GM12892 (cell line): ENCODE results near the gene HYAL3.
A peak's percentile ranks its signal among the peaks of the same experiment; 100 is the strongest.

ENCODE experiments used
- DNase-seq: peaks from one replicate; pipeline ENCODE4 v3.0.0; 2011; ENCODE audit not compliant: insufficient read length
- FAIRE-seq: peaks from 2 replicates; lab custom pipeline; 2011; peaks lifted over from hg19 to GRCh38; lab: Jason Lieb, UNC
- POLR2A ChIP-seq: IDR thresholded peaks from 2 replicates; pipeline ENCODE4 v1.6.1; 2011; ENCODE audit warnings: low read depth, low read length, control low read depth
- POLR2AphosphoS5 ChIP-seq: IDR thresholded peaks from 2 replicates; pipeline ENCODE4 v1.6.1; 2011; ENCODE audit warnings: low read depth, low read length, control low read depth
- TAF1 ChIP-seq: IDR thresholded peaks from 2 replicates; pipeline ENCODE4 v1.6.1; 2011; ENCODE audit warnings: low read depth, mild to moderate bottlenecking, control low read depth, low read length, borderline replicate concordance

HYAL3 gene

GRCh38 chr3:50261505-50261904, 37.7 kb downstream of the HYAL3 start:
- FAIRE-seq (no peak), DNase-seq (no peak)
- no peak for TF ChIP-seq POLR2A
- TF ChIP-seq TAF1 = no peak
- TF ChIP-seq POLR2AphosphoS5 = no peak

DNA sequence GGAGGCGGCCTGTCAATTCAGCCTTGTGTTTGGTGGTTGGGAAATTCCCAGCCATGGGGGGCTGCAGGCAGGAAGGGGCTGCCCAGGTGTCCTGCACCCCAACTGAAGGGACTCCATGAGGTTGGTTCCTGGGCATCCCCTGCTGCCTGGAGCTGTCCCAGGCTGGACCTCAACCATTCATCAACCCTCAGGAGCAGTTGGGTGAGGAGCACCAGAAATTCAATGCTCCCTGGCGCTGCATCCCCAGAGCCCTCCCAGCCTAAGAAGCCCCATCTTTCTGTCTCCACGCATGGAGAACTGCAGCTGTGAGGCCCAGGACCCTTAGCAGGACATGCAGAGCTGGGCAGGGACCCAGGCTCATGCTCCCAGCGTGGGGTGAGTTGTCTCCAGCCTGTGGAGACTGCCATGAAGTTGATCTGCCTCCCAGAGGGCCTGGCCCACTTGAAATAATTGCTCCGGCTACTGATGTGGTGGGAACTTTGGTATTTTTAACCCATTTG, 38.2 kb downstream of the HYAL3 start:
- FAIRE-seq = no peak
- no peak for DNase-seq
- TF ChIP-seq TAF1 (no peak), POLR2A (no peak), POLR2AphosphoS5 (no peak)

- FAIRE-seq (peak; percentile 97), DNase-seq (peak; percentile 100)
- TF ChIP-seq POLR2AphosphoS5 (no peak; the same call in none of the 2 replicates), POLR2A (peak; percentile 71; the same call in 1 of the 2 replicates)
Observed at GRCh38 chr3:50260027-50260941, 38.9 kb downstream of the HYAL3 start.

DNA sequence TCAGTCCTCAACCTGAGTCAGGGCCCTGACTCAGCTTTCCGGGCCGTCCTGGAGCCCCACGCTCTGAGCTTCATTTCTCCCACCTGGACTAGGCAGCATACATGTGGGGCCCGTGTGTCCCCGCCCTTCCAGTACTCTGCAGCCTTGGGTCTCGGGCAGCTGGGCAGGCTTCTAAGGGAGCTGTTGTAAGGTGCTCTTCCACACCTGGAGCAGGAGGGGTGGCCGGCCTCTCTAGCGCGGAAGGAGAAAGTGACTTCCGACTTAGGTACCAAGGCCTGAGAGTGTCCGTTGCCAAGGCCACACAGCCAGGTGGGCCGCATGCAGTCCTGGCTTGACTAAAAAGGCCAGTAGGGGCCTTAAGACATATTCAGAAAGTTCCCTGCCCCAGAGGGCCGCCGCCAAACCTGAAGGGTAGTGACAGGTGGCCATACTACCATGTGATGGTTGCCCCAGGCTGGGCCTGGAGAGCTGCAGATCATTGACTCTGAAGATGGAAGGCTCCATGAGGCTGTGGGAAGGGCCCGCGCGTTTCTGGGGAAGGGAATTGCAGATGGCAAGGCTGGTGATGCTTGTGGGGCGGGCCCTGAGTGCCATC, 39.7 kb downstream of the HYAL3 start:
- DNase-seq (no peak), FAIRE-seq (no peak)
- TF ChIP-seq POLR2A (no peak), POLR2AphosphoS5 (no peak), TAF1 (no peak)

DNA sequence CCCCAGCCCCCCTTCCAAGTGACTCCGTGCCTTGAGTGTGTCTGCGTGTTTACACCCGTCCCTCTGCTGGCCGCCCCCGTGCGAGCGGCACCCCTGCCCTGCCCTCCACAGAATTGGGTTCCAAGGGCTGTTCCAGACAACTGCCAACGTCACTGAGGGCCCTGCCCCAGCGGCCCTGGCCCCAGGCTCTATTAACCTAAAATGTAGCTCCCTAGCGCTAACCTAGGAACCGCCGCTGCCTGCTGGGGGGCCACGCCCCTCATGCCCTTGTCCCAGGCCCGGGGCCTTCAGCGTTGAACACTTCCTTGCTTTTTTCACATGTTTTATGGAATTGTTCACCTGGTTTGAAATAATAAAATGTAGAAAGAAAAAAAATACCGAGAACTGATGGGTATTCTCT, 40.2 kb downstream of the HYAL3 start:
- no peak for TF ChIP-seq TAF1
- DNase-seq (no peak), FAIRE-seq (no peak)

DNA sequence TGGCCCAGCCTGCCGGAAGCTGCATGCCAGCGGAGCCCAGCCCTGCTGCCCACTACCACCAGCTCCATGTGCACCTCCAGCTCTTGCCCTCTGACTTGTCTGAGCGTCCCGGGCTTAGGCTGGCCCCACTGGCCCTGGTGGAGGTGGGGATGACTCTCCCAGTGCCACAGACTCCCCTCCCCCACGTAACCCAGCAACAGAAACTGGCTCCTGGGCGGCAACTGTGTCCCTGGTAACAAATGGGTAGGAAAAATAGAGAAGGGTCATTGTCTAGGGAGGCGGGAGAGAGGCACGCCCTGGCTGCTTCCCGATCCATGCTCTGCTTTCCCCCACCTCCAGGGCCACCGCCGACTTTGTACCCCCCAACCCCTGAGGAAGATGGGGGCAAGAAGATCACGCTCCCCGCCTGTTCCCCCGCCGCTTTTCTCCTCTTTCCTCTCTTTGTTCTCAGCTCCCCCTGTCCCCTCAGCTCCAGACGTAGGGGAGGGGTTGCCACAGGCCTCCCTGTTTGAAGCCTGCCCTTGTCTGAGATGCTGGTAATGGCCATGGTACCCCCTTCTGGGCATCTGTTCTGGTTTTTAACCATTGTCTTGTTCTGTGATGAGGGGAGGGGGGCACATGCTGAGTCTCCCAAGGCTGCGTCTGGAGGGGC, 41.0 kb downstream of the HYAL3 start:
- no peak for TF ChIP-seq POLR2A
- TF ChIP-seq POLR2AphosphoS5 = no peak
- TF ChIP-seq TAF1 = no peak
- FAIRE-seq (no peak), DNase-seq (no peak)

DNA sequence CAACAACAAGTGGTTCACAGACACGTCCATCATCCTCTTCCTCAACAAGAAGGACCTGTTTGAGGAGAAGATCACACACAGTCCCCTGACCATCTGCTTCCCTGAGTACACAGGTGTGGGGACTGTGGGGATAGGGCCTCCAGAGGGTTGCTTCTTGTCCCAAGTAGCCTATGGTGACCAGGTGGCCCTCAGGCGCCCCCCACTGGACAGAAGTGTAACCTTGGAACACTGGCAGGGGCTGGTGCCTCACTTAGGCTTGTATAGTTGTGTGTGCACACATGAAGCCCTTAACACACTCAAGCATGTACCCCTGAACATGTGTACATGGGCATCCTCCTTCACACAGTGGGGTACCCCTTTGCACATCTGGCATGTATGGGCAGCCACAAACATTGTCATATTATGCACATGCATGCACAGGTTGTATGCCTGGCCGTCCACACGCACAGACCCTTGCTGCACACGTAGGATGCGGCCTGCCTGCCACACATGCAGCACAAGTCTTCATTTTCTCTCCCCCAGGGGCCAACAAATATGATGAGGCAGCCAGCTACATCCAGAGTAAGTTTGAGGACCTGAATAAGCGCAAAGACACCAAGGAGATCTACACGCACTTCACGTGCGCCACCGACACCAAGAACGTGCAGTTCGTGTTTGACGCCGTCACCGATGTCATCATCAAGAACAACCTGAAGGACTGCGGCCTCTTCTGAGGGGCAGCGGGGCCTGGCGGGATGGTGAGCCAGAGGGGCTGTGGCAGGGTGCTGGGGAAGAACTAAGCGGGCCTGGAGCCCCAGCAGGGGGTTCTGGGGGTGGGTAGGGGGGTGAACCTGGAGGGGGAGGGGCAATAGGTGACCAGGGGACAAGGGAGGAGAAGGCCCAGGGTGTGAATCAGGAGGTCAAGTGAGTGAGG, 42.0 kb downstream of the HYAL3 start:
- no peak for FAIRE-seq
- TF ChIP-seq TAF1 (no peak), POLR2AphosphoS5 (no peak), POLR2A (no peak)
- no peak for DNase-seq

DNA sequence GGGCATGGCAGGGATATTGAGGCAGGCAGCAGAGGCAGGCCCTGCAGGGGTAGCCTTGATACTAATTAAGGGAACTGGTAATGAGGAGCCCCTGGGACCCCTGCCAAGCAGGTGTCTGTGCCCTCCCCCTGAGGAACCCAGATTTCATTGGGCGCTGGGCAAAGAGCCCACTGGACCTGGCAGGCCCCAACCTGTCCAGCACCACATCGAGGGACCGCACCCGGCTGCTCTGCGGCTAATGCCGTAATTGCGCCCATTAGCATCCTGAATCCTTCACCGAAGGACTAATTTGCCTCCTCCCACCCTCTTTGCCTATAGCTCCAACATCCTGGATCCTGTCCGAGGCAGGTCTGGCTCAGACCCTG, 44.0 kb downstream of the HYAL3 start:
- no peak for FAIRE-seq
- TF ChIP-seq POLR2AphosphoS5 (no peak), TAF1 (no peak), POLR2A (no peak)
- DNase-seq = no peak

GRCh38 chr3:50254577-50255250, 44.5 kb downstream of the HYAL3 start:
- no peak for TF ChIP-seq POLR2A
- TF ChIP-seq POLR2AphosphoS5 = no peak; the same call in 1 of the 2 replicates
- no peak for TF ChIP-seq TAF1
- DNase-seq (no peak), FAIRE-seq (no peak)

DNA sequence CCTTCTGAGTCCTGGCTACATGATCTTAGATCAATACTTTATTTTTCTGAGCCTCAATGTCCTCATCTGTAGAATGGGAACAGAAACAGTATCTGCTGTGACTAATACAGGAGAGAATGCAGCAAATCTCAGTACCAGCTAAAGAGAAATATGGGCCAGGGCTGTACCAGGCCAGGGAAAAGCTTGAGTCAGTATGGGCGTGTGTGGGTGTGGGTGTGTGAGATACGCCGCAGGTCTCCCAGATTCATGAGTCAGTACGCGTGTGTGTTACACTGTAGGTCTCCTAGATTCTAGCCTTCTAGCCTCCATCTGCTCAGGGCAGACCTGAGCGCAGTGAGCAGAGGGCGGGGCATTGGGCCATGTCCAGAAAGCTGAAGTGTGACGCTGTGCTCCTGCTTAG, 48.0 kb downstream of the HYAL3 start:
- no peak for FAIRE-seq
- DNase-seq = no peak
- TF ChIP-seq POLR2AphosphoS5 (no peak), POLR2A (no peak), TAF1 (no peak)

GRCh38 chr3:50250514-50250913, 48.7 kb downstream of the HYAL3 start:
- DNase-seq (no peak), FAIRE-seq (no peak)
- TF ChIP-seq POLR2A (no peak), POLR2AphosphoS5 (no peak), TAF1 (no peak)
